Epithelial cell of esophagus (primary cell): ENCODE results near the gene AJUBA.
"Not testable (repeated sequence)": the region's sequence is repeated elsewhere in the genome, so short reads cannot be mapped to it uniquely, and the experiment has no call there.

ENCODE experiments used
- DNase-seq: peaks from one replicate; pipeline ENCODE4 v3.0.0; 2010; ENCODE audit warnings: low read depth
- H3K4me3 ChIP-seq: 2 replicates; pipeline ENCODE4 v1.5.1; 2011; ENCODE audit warnings: mild to moderate bottlenecking, low read length, control low read depth
- TF ChIP-seq, protein P1 (sequence below): IDR thresholded peaks from 2 replicates; pipeline ENCODE4 v1.5.1; 2011; ENCODE audit warnings: low read depth, mild to moderate bottlenecking, low read length, control low read depth, inconsistent platforms; ENCODE audit not compliant: insufficient read depth; ENCODE audit errors: missing control alignments

AJUBA gene

DNA sequence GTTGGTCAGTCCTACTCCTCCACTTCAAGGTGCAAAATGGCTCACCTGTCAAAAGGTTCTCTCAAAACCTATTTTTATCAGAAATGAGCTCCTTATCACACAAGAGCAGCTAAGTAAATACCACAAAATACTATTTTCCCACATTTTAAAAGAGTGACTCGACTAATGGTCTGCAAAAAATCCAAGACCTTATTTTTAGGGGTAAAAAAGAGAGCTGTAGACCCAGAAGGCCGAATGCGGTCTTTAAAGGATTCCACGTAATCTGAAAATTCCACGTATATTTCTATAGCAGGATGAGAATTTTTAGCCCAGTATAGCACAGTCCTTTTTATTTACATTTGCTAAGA is 23.8 kb upstream of the AJUBA start:
- H3K4me3 ChIP-seq: peak overlapping the region; percentile 75
- no peak for DNase-seq
- TF ChIP-seq, protein P1, sequence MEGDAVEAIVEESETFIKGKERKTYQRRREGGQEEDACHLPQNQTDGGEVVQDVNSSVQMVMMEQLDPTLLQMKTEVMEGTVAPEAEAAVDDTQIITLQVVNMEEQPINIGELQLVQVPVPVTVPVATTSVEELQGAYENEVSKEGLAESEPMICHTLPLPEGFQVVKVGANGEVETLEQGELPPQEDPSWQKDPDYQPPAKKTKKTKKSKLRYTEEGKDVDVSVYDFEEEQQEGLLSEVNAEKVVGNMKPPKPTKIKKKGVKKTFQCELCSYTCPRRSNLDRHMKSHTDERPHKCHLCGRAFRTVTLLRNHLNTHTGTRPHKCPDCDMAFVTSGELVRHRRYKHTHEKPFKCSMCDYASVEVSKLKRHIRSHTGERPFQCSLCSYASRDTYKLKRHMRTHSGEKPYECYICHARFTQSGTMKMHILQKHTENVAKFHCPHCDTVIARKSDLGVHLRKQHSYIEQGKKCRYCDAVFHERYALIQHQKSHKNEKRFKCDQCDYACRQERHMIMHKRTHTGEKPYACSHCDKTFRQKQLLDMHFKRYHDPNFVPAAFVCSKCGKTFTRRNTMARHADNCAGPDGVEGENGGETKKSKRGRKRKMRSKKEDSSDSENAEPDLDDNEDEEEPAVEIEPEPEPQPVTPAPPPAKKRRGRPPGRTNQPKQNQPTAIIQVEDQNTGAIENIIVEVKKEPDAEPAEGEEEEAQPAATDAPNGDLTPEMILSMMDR: no peak

DNA sequence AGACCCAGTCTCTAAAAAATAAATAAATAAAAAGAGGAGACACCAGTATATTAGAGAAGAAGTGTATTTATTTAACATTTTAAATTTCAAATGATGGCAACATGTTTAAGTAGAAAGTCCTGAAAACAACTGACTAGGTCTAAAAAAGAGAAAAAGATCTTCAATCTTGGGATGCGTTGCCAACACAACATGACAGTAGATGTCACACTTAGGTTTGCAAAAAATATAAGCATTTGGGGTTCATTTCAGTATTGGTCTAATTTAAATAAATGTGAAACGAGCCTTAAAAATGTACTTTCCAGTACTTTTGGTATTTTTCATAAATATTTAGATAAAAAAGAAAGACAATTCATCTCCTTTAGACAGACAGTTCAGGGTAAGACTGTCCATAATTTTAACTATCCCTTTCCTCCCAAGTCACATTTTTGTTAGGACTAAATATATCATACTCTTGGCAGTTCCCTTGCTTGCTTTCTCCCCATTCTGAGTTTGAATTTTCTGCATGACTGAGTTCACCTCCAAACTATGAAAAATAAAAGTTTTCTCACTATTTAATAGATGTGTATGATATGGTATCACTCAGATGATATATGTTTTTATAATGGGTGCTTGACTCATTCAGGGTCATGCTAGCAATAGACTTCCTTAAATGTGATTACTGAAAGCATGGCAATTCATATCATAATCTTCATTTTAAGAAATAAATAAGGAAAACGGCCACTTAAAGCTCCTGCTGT is 23.3 kb upstream of the AJUBA start:
- DNase-seq: no peak
- peak overlapping the region; percentile 75 for H3K4me3 ChIP-seq
- TF ChIP-seq, protein P1: no peak

DNA sequence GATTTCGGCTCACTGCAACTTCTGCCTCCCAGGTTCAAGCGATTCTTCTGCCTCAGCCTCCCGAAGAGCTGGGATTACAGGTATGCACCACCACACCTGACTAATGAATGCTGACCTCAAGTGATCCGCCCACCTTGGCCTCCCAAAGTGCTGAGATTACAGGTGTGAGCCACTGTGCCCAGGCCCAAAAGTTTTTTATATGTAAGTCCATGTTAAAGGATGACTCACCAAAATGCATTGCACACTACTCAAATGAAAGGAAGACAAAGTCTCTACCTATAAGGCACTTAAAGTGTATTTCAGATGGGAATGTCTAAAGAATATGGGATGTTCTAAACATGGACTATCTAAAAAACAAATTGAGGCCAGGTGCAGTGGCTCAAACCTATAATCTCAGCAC is 21.9 kb upstream of the AJUBA start:
- DNase-seq: peak; percentile 34
- H3K4me3 ChIP-seq: not testable (repeated sequence)

DNA sequence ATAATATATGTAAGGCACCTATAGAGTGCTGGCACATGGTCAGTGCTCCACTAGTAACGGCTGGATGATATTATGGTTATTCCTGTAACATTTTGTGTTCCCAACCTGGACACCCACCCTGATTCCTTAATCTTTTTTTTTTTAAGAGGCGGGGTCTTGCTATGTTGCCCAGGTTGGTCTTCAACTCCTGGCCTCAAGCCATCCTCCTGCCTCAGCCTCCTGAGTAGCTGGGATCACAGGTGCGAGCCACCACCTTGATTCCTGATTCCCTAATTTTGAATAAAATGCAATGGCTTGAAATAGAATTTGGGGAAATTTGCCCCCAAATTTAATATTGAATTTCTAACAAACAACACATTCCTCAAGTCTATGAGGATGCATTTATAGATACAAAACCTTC is 20.2 kb upstream of the AJUBA start:
- DNase-seq: no peak
- TF ChIP-seq, protein P1: no peak
- H3K4me3 ChIP-seq: no peak overlapping the region

DNA sequence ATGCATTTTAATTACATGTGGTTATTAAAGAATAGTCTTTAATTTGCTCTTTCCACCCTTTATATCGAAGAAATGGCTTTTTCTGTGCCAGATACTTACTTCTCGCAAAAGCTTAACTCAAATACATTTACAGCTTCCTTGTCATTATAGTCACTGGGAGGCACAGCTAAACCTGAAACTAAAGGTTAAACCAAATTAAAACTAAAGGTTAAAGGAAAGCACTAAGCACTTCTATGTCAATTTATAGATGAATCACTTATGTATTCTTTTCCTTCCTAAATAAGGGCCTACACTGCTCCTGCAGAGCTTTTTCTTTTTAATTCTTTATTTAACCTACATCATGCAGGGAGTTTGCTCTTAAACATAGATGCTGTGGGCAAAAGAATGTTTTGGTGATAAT is 18.5 kb upstream of the AJUBA start:
- H3K4me3 ChIP-seq: no peak overlapping the region
- TF ChIP-seq, protein P1: no peak
- no peak for DNase-seq

DNA sequence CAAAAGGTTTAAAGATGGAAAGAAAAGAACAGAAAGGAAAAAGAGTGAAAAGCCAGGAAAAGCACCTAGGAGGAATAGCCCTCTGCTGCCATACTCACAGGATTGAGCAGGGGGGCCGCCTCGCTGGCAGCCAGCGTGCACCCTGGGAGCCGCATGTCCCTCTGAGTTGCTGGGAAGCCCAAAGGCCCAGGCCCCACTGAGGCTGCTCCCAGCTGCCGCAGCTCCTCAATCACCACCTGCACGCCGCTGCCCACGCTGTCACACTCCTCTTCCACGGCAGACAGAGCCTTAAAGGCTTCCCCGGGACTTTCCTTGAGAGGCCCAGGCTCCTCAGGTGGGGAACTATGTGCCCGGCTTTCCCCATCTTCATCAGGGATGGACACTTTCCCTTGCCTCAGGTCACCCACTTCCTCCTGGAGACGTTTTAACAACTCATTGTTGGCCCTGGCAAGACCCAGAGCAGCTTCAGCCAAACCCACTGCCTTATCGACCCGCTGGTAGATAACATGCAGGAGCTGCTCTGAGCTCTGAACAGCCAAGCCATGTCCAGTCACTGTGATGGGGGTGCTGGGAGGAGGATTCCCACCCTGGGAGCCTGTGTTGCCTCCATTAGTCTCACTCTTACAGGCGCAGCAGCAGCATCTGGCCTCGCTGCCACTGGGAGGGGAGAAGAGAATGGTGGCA is 16.1 kb upstream of the AJUBA start:
- H3K4me3 ChIP-seq: no peak overlapping the region
- no peak for DNase-seq
- TF ChIP-seq, protein P1: no peak

DNA sequence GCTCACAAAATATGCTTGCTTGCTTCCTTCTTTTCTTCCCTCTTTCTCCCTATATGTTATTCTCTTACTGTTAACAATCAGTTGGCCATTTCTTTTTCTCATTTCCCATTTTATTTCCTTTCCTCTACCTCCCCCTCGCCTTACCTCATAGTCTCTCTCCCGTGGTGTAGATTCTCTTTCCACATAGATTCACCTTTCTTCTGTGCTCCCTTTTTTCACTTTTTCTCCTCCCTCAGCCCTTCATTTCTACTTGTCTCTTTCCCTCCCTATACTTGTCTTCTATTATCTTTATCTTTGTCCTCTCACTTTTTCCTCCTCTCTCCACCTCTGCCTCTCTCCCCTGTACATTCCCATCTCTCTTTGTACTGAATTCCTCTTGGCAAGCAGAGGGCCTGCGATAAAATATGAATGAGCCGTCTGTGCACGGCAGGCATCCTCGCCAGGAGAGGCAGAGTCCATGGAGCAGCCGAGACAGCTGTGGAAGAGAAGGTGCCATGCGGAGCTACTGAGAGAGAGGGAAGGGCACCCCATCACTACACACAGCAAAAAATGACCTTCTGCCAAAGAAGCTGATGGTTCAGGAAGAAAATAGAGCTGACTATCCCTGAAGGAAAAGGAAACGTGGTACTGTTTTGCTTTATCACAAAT is 15.4 kb upstream of the AJUBA start:
- DNase-seq: no peak
- TF ChIP-seq, protein P1: no peak
- H3K4me3 ChIP-seq: no peak overlapping the region
